Heart left ventricle (tissue), 13 donors: ENCODE results near the gene ARHGAP20.

Source experiments
- POLR2A ChIP-seq, 2 donors: fragments of 450-650 bp; IDR thresholded peaks; one replicate each; pipeline ENCODE4 v1.6.1; 2017; ENCODE audit warnings: antibody characterized with exemption in 2 of 2, mild to moderate bottlenecking in 2 of 2, moderate library complexity in 2 of 2
- TF ChIP-seq, protein P1 (sequence below), 12 donors: fragments of 200-600 bp; sonication (generic) in 4 of 12; IDR thresholded peaks; one replicate each; pipeline versions ENCODE4 v1.5.0 to v1.8.0; 2018 to 2022; ENCODE audit warnings: antibody characterized with exemption in 12 of 12, mild to moderate bottlenecking in 5 of 12
- donor health status: ischemic (EF 13 %, LVEDD 7.1; RV severe dilation, severe dysfunction).
- donor health status: DM: no; HTN: yes; CAD: no.
- donor health status: DM: no; HTN: no; CAD: no.
- donor health status: ischemic (EF 25% LVEDD 6.9; RV normal size, moderate dysfunction).
- donor health status: ischemic (EF 25% LVEDD 5.7; RV mildly dilated, moderate dysfunction).
- donor health status: ischemic (EF 35%, LVEDD 5.7; RV mildly dilated, moderate dysfunction).
- donor health status: nonischemic (EF 11% LVEDD 7.7; RV severe dilation, severe dysfunction).
- donor health status: DM: yes; HTN: yes; CAD: no.
- donor health status: PGD.
- donor health status: ischemic (EF 29% LVEDD 5.4; RV normal size, mild dysfunction).
- donor health status: nonischemic (EF 23%, LVEDD 6.1; RV moderate dilation, normal function).

- TF ChIP-seq, protein P1, sequence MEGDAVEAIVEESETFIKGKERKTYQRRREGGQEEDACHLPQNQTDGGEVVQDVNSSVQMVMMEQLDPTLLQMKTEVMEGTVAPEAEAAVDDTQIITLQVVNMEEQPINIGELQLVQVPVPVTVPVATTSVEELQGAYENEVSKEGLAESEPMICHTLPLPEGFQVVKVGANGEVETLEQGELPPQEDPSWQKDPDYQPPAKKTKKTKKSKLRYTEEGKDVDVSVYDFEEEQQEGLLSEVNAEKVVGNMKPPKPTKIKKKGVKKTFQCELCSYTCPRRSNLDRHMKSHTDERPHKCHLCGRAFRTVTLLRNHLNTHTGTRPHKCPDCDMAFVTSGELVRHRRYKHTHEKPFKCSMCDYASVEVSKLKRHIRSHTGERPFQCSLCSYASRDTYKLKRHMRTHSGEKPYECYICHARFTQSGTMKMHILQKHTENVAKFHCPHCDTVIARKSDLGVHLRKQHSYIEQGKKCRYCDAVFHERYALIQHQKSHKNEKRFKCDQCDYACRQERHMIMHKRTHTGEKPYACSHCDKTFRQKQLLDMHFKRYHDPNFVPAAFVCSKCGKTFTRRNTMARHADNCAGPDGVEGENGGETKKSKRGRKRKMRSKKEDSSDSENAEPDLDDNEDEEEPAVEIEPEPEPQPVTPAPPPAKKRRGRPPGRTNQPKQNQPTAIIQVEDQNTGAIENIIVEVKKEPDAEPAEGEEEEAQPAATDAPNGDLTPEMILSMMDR (IDR thresholded peaks at IDR 0.05) = no peak
- TF ChIP-seq POLR2A (IDR thresholded peaks at IDR 0.05) = no peak
Measured at GRCh38 chr11:110538154-110538553, 174.1 kb downstream of the ARHGAP20 start.
